ENCODE measurements around the gene RHD. TPM values are rescaled to one million over a fixed set of nuclear protein-coding genes. Genes with fewer than 3 reads are reported as not detected.

Gene RHD
- polyA plus RNA-seq, 1 of the 3 experiments (the other 2 are of a cell fraction) = not detected

DNA sequence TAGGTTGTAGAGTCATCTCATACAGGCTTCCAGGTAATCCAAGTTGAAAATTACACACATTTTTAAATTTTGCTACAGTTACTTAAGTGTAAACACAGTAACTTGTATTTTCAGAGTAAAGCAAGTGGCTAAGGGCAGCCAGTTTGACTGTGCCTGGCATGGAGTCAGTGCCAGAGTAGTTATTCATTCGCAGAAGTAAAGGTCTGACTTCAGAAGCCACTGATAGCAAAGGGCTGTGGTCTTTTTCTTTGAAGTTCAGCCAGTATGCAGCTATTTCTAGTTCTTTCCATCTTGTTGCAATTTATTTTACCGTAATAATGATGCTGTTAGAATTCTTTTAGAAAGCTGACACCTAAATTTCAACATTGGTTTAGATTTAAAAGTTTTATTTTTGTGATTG, 75.2 kb downstream of the RHD start:
- Histone ChIP-seq H3K9ac (no peak overlapping the region), H3K4me3 (ENCODE audit: low read depth in 2 of 2, low read length in 1 of 2) (no peak overlapping the region), H4K20me1 (ENCODE audit: insufficient read depth) (peaks cover 10% of the 10 kb centered on the region; the same call in 1 of the 2 replicates), H3K27me3 (ENCODE audit: insufficient read depth) (no peaks in the 10 kb centered on the region), H3K4me2 (no peak overlapping the region), H2AFZ (ENCODE audit: low read depth) (no peak overlapping the region), H3K27ac (ENCODE audit: low read depth in 2 of 2, low read length in 1 of 2) (no peak overlapping the region), H3K4me1 (ENCODE audit: control insufficient read depth in 1 of 2, insufficient read depth in 2 of 2, low read depth in 1 of 2, low read length in 1 of 2) (peaks cover 0 to 8% of the 10 kb centered on the region in 2 experiments; a peak in 3 of 4 replicates), H3K79me2 (ENCODE audit: insufficient read depth) (peaks cover 98% of the 10 kb centered on the region), H3K9me2 (no peaks in the 10 kb centered on the region), H3K9me3 (no peaks in the 10 kb centered on the region), H3F3A (replicated peaks; ENCODE audit: insufficient read depth) (peaks cover 27% of the 10 kb centered on the region), H3K36me3 (replicated peaks in 1 of 2; ENCODE audit: control insufficient read depth in 1 of 2, insufficient read depth in 2 of 2, low read length in 1 of 2) (peaks cover 19 to 85% of the 10 kb centered on the region in 2 experiments)
- DNase-seq = no peak
- ChIA-PET POLR2A (no interaction called here), CTCF (no interaction called here)
- TF ChIP-seq CHD2 (IDR thresholded peaks at IDR 0.05; ENCODE audit: low read length, partially characterized antibody) (no peak), RXRA (IDR thresholded peaks at IDR 0.05; ENCODE audit: borderline replicate concordance, low read depth) (no peak), JUND (IDR thresholded peaks at IDR 0.05) (no peak), EP300 (IDR thresholded peaks at IDR 0.05; ENCODE audit: borderline replicate concordance in 1 of 2, low read depth in 1 of 2, low read length in 1 of 2) (no peak)
- 100% methylated on average over 2 of the region's 2 CpGs for WGBS (ENCODE audit: low lambda C conversion rate)

DNA sequence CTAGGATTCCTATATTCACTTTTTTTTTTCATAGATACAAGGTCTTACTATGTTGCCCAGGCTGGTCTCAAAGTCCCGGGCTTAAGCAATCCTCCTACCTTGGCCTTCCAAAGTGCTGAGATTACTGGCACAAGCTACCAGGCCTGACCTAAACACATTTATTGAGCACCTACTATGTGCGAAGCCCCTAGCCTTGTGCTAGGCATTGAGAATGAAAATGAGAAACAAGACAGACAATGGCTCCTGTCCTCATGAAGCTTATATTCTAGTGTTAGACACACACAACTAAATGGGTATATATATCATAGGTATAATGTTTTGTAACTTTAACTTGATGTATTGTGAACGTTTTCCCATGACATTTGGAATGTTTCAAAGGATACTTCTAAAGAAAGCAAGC, 77.3 kb downstream of the RHD start:
- no peaks in the 10 kb centered on the region for H3K4me1 ChIP-seq (ENCODE audit: control insufficient read depth in 1 of 2, insufficient read depth in 2 of 2, low read depth in 1 of 2, low read length in 1 of 2)
- WGBS (ENCODE audit: low lambda C conversion rate) = 99% methylated on average over 3 of the region's 3 CpGs
- no peaks in the 10 kb centered on the region for H3K9me2 ChIP-seq
- no peaks in the 10 kb centered on the region for H3K27me3 ChIP-seq (ENCODE audit: insufficient read depth)
- peaks cover 7% of the 10 kb centered on the region for H3F3A ChIP-seq (replicated peaks; ENCODE audit: insufficient read depth)
- peaks cover 23 to 87% of the 10 kb centered on the region in 2 experiments for H3K36me3 ChIP-seq (replicated peaks in 1 of 2; ENCODE audit: control insufficient read depth in 1 of 2, insufficient read depth in 2 of 2, low read length in 1 of 2)
- POLR2A ChIA-PET = no interaction called here
- H3K4me2 ChIP-seq = no peak overlapping the region
- CTCF ChIA-PET = no interaction called here
- H3K79me2 ChIP-seq (ENCODE audit: insufficient read depth) = peaks cover 98% of the 10 kb centered on the region
- no peaks in the 10 kb centered on the region; the same call in 1 of the 2 replicates for H4K20me1 ChIP-seq (ENCODE audit: insufficient read depth)
- no peaks in the 10 kb centered on the region for H3K9me3 ChIP-seq
- H2AFZ ChIP-seq (ENCODE audit: low read depth) = no peak overlapping the region
- H3K27ac ChIP-seq (ENCODE audit: low read depth in 2 of 2, low read length in 1 of 2) = no peak overlapping the region
- H3K4me3 ChIP-seq (ENCODE audit: low read depth in 2 of 2, low read length in 1 of 2) = no peak overlapping the region
- H3K9ac ChIP-seq = no peak overlapping the region
- DNase-seq = no peak
- TF ChIP-seq NFIC (IDR thresholded peaks at IDR 0.05; ENCODE audit: borderline replicate concordance) (no peak), NRF1 (IDR thresholded peaks at IDR 0.05; ENCODE audit: low read depth, low read length) (no peak), FOXJ3 (CRISPR knock-in tag; IDR thresholded peaks at IDR 0.05) (no peak), SIN3A (IDR thresholded peaks at IDR 0.05; ENCODE audit: borderline replicate concordance, low read depth, low read length) (no peak), RFX5 (IDR thresholded peaks at IDR 0.05; ENCODE audit: low read length) (no peak), EP300 (IDR thresholded peaks at IDR 0.05; ENCODE audit: borderline replicate concordance in 1 of 2, low read depth in 1 of 2, low read length in 1 of 2) (no peak), RXRA (IDR thresholded peaks at IDR 0.05; ENCODE audit: borderline replicate concordance, low read depth) (no peak), RAD21 (IDR thresholded peaks at IDR 0.05; ENCODE audit: low read length) (no peak), ELF1 (IDR thresholded peaks at IDR 0.05) (no peak), FOXM1 (IDR thresholded peaks at IDR 0.05; ENCODE audit: low read depth) (no peak), MEF2A (IDR thresholded peaks at IDR 0.05; ENCODE audit: borderline replicate concordance, low read depth) (no peak), YY1 (IDR thresholded peaks at IDR 0.05; ENCODE audit: low read depth) (no peak), EZH2phosphoT487 (IDR thresholded peaks at IDR 0.05; ENCODE audit: borderline replicate concordance, low read depth) (no peak)
- TF ChIP-seq, protein P1, sequence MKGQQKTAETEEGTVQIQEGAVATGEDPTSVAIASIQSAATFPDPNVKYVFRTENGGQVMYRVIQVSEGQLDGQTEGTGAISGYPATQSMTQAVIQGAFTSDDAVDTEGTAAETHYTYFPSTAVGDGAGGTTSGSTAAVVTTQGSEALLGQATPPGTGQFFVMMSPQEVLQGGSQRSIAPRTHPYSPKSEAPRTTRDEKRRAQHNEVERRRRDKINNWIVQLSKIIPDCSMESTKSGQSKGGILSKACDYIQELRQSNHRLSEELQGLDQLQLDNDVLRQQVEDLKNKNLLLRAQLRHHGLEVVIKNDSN (IDR thresholded peaks at IDR 0.05; ENCODE audit: borderline replicate concordance, low read depth) = no peak
- TF ChIP-seq, protein P2, sequence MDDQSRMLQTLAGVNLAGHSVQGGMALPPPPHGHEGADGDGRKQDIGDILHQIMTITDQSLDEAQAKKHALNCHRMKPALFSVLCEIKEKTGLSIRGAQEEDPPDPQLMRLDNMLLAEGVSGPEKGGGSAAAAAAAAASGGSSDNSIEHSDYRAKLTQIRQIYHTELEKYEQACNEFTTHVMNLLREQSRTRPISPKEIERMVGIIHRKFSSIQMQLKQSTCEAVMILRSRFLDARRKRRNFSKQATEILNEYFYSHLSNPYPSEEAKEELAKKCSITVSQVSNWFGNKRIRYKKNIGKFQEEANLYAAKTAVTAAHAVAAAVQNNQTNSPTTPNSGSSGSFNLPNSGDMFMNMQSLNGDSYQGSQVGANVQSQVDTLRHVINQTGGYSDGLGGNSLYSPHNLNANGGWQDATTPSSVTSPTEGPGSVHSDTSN (IDR thresholded peaks at IDR 0.05) = no peak
- TF ChIP-seq, protein P3, sequence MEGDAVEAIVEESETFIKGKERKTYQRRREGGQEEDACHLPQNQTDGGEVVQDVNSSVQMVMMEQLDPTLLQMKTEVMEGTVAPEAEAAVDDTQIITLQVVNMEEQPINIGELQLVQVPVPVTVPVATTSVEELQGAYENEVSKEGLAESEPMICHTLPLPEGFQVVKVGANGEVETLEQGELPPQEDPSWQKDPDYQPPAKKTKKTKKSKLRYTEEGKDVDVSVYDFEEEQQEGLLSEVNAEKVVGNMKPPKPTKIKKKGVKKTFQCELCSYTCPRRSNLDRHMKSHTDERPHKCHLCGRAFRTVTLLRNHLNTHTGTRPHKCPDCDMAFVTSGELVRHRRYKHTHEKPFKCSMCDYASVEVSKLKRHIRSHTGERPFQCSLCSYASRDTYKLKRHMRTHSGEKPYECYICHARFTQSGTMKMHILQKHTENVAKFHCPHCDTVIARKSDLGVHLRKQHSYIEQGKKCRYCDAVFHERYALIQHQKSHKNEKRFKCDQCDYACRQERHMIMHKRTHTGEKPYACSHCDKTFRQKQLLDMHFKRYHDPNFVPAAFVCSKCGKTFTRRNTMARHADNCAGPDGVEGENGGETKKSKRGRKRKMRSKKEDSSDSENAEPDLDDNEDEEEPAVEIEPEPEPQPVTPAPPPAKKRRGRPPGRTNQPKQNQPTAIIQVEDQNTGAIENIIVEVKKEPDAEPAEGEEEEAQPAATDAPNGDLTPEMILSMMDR (IDR thresholded peaks at IDR 0.05) = no peak
- TF ChIP-seq, protein P4, sequence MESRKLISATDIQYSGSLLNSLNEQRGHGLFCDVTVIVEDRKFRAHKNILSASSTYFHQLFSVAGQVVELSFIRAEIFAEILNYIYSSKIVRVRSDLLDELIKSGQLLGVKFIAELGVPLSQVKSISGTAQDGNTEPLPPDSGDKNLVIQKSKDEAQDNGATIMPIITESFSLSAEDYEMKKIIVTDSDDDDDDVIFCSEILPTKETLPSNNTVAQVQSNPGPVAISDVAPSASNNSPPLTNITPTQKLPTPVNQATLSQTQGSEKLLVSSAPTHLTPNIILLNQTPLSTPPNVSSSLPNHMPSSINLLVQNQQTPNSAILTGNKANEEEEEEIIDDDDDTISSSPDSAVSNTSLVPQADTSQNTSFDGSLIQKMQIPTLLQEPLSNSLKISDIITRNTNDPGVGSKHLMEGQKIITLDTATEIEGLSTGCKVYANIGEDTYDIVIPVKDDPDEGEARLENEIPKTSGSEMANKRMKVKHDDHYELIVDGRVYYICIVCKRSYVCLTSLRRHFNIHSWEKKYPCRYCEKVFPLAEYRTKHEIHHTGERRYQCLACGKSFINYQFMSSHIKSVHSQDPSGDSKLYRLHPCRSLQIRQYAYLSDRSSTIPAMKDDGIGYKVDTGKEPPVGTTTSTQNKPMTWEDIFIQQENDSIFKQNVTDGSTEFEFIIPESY (IDR thresholded peaks at IDR 0.05; ENCODE audit: borderline replicate concordance, low read depth) = no peak
- TF ChIP-seq, protein P5, sequence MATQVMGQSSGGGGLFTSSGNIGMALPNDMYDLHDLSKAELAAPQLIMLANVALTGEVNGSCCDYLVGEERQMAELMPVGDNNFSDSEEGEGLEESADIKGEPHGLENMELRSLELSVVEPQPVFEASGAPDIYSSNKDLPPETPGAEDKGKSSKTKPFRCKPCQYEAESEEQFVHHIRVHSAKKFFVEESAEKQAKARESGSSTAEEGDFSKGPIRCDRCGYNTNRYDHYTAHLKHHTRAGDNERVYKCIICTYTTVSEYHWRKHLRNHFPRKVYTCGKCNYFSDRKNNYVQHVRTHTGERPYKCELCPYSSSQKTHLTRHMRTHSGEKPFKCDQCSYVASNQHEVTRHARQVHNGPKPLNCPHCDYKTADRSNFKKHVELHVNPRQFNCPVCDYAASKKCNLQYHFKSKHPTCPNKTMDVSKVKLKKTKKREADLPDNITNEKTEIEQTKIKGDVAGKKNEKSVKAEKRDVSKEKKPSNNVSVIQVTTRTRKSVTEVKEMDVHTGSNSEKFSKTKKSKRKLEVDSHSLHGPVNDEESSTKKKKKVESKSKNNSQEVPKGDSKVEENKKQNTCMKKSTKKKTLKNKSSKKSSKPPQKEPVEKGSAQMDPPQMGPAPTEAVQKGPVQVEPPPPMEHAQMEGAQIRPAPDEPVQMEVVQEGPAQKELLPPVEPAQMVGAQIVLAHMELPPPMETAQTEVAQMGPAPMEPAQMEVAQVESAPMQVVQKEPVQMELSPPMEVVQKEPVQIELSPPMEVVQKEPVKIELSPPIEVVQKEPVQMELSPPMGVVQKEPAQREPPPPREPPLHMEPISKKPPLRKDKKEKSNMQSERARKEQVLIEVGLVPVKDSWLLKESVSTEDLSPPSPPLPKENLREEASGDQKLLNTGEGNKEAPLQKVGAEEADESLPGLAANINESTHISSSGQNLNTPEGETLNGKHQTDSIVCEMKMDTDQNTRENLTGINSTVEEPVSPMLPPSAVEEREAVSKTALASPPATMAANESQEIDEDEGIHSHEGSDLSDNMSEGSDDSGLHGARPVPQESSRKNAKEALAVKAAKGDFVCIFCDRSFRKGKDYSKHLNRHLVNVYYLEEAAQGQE (IDR thresholded peaks at IDR 0.05; ENCODE audit: low read depth, low read length) = no peak

Data from SK-N-SH (cell line).